Measurements from ENCODE around the gene PIGQ. TPM values are rescaled to one million over a fixed set of nuclear protein-coding genes. Genes with fewer than 3 reads are reported as not detected.

Gene PIGQ
- total RNA-seq, 1 experiment from 2014 or later, result 58.0 TPM

- Histone ChIP-seq H2BK20ac (ENCODE audit: low read depth, low read length, poor library complexity, severe bottlenecking) (no peak overlapping the region), H3K23ac (ENCODE audit: insufficient read length, low read depth, low read length) (no peak overlapping the region), H3K27me3 (ENCODE audit: insufficient read depth, low read length) (no peaks in the 10 kb centered on the region), H2BK120ac (ENCODE audit: low read depth, low read length, poor library complexity, severe bottlenecking) (no peak overlapping the region), H3K14ac (ENCODE audit: insufficient read depth, low read length) (no peak overlapping the region), H4K5ac (ENCODE audit: insufficient read length, low read depth, low read length) (no peak overlapping the region), H3K56ac (ENCODE audit: insufficient read length, low read depth, low read length) (no peak overlapping the region), H4K20me1 (ENCODE audit: control insufficient read depth, insufficient read depth, insufficient read length) (no peaks in the 10 kb centered on the region), H3T11ph (ENCODE audit: low read length) (no peak overlapping the region), H3K4me2 (ENCODE audit: insufficient read depth, insufficient read length, low read length) (no peak overlapping the region), H2AK5ac (ENCODE audit: insufficient read length, low read length) (no peak overlapping the region), H3K23me2 (ENCODE audit: insufficient read length, low read depth, low read length, poor library complexity, severe bottlenecking) (no peaks in the 10 kb centered on the region), H3K9ac (ENCODE audit: extremely low read depth, insufficient read length, low read length) (no peak overlapping the region), H3K18ac (ENCODE audit: insufficient read length, low read depth, low read length) (no peak overlapping the region), H4K8ac (replicated peaks; ENCODE audit: insufficient read length, low read depth, low read length) (no peak overlapping the region), H3K4ac (ENCODE audit: low read depth, low read length) (no peak overlapping the region), H2AFZ (ENCODE audit: low read length) (no peak overlapping the region), H2BK5ac (ENCODE audit: insufficient read length, low read length) (no peak overlapping the region), H3K4me1 (ENCODE audit: insufficient read depth, low read length) (no peaks in the 10 kb centered on the region), H2BK12ac (ENCODE audit: insufficient read length, low read depth, low read length) (no peak overlapping the region), H3K27ac (ENCODE audit: insufficient read length, low read depth, low read length) (no peak overlapping the region), H3K79me2 (ENCODE audit: insufficient read depth, low read length) (no peaks in the 10 kb centered on the region), H4K91ac (ENCODE audit: insufficient read length, low read depth, low read length) (no peak overlapping the region), H2BK15ac (ENCODE audit: low read depth, low read length) (no peak overlapping the region), H3K79me1 (ENCODE audit: insufficient read depth, low read depth, low read length, poor library complexity, severe bottlenecking) (no peaks in the 10 kb centered on the region), H3K9me3 (ENCODE audit: control insufficient read depth, low read depth, low read length) (no peaks in the 10 kb centered on the region)
- Mint-ChIP-seq H3K27ac (peak overlapping the region in 2 of 3 experiments; percentile 81 to 90; a peak in 4 of 7 replicates), H3K4me3 (no peak overlapping the region), H3K36me3 (ENCODE audit: insufficient read depth in 1 of 3, low read depth in 3 of 3) (peaks cover 0 to 4% (median 2%) of the 10 kb centered on the region in 3 experiments; a peak in 2 of 7 replicates), H3K4me1 (peaks cover 3 to 8% of the 10 kb centered on the region in 2 experiments), H3K9me3 (no peaks in the 10 kb centered on the region), H3K27me3 (ENCODE audit: low read depth) (peaks cover 2% of the 10 kb centered on the region; the same call in 1 of the 2 replicates)
- peak; percentile 73 for DNase-seq
- WGBS (ENCODE audit: extremely low coverage, insufficient read length, low lambda C conversion rate), result no CpG with 5 or more reads among the region's 8 CpGs
- TF ChIP-seq CTCF (conservative IDR thresholded peaks at IDR 0.05), result peak; percentile 50
These were observed 7.0 kb downstream of the PIGQ start for GRCh38 chr16:576823-577201.
